Renal pelvis (tissue), 4 donors: ENCODE measurements around the gene NR2E1. TPM values are rescaled to one million over a fixed set of nuclear protein-coding genes. Genes with fewer than 3 reads are reported as not detected.

ENCODE experiments used
- DNase-seq: peaks from one replicate; pipeline ENCODE4 v3.0.0-alpha.2; 2013
- polyA plus RNA-seq, 3 donors: library from polyadenylated mRNA; unstranded; fragments of 120-200 nt; gene quantifications; one replicate each; pipeline ENCODE4 v1.2.1, GENCODE V29; 2013; ENCODE audit not compliant: insufficient read length in 3 of 3

NR2E1 gene
- polyA plus RNA-seq, 3 donors, result not detected

DNA sequence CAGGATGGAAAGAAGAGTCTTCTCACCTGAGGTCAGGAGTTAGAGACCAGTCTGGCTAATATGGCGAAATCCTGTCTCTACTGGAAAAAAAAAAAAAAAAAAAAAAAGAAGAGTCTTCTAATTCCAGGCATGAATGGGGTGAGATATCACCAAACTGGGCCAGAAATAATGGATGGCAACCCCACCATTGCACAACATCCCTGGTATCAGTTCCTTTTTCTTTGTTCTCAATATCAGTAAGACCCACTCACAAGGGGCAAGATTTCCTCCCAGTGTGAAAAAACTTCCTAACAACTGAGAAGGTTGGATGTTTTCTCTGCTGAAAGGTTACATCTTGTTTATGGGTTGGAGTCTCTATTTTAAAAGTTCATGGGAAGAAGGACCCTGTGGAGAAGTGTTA lies 23.6 kb upstream of the NR2E1 start:
- DNase-seq, result no peak

DNA sequence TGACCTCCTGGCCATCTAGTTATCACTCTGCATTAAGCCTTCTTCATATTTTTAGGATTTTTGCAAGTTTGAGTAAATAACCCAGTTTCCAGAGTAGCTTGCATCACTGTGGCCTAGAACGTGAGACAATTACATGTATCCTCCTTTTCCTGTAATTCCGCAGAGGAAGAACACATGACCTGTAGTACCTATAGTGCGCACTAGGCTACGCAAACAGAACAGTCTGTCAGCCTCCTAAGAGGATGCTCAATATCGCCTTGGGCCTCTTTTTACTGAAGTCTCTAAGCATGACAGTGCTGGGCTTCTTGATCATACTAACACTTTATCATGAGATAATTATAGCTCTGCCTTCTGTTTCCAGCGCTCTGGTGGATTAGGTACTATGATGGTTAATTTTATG lies 20.2 kb upstream of the NR2E1 start:
- no peak for DNase-seq

DNA sequence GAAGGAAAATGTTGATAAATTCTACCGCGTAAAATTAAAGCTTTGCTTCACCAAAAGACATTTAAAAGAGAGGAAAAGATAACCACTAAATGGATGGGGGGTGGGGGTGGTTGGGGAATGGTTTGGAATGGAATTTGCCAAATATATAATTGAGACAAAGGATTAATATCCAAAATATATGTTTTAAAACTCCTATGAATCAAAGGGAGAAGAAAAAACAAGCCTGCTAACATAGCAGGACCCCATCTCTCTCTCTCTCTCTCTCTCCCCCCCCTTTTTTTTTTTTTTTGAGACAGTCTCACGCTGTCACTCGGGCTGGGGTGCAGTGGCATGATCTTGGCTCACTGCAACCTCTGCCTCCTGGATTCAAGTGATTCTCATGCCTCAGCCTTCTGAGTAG lies 13.4 kb upstream of the NR2E1 start:
- DNase-seq, result no peak

DNA sequence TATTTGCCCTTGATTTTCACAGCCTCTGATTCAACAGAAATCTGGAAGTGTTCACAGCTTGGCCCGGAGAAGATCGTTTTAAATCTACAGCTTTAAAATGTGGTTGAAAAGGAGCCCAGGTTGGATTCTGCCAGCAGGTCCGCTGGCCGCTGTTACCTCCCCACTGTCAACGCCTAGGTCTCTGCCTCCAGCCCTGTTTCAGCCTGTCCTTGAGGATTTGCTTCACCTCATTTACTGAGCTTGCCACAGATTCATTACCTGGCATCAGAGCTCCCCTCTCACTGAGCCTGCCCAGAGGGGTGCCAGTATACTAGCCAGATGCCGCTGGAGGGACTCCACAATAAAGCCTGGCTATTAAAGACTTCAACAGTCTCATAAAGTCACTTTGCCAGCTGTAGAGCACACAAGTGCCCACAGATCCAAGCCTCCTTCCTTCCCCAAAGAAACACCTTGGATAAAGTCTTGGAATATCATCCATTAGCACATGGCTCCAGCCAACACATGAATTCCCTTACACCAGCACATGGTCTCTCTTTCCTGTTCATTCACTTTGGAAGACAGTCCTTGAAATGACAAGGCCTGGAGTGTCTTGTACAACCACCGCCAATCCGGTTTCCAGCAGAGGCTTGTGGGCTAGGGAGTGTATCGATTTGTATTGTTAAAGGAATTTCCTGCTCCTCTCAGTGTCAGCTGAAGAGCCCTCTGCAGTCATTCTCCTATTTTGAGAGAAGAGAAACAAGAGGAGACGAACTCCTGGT lies 9.5 kb upstream of the NR2E1 start:
- no peak for DNase-seq

DNA sequence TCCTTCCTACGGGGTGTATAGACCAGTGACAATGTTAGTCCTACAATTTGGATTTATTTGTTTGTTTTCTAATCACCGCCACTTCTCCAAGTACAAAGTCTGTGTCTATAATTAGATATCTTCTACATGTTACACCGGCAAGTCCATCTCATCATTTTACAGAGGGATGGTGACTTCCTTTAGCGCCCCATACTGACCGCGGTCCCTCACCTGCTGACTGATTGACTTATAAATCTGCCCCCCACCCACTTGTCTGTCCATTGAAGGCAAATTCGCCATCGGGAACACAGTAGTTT lies 8.9 kb upstream of the NR2E1 start:
- no peak for DNase-seq

DNA sequence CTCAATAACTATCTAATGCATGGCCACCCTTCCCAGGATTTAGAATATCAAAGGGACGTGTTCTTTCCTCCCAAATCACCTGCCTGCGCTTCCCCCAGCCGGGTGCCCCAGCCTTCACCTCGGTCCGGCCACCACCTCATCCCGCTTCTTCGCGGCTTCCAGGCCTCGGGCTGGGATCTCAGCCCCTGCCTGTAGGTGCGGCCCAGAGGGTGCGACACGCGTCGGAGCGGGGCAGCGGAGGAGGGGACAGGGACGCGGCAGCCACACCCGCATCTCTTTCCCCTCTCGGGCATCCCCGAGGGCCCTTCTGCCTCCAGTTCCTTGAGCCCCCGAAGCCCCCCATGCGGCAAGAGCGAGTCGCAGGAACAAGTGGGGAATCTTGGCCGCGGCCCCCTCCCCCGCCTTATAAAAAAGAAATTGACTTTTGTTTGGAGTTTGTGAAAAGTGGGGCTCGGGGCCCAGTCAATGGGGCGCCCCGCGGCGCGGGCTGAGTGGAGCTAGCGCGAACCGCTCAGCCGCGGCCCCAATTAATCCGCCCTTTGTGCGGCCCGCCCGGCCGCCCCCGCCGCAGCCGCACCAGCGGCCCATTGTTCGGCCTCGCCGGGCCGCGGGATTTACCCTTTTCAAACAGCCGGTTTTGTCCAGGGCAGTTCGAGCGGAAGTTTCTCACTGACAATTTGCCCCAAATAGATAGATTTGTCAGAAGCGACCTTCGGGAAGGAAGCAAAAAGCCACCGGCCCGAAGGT lies 8.4 kb upstream of the NR2E1 start:
- no peak for DNase-seq

DNA sequence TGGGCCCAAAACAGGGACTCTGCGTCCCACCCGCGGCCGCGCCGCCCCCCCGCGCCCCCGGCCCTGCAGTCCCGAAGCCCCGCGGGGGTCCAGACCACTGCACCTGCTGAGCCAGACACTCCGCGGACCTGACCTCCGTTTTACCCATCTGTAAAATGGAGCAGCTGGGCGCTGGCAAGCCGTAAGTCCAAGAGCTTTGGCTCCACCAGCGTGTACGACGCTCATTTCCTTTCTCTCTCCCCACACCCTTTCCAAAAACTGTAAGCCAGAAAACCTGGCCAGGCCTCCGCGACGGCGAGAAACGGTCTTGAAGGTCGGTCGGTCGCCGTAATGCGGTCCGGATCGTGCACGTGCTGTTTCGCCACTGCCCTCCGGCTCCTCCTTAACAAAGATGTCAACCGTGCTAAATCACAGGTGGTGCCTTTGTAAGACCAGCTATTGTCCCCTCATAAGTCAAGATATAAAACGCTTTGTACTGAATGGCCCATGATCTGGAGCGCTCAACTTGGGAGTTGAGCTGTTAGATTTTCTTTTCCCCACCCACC lies 7.8 kb upstream of the NR2E1 start:
- DNase-seq, result no peak

DNA sequence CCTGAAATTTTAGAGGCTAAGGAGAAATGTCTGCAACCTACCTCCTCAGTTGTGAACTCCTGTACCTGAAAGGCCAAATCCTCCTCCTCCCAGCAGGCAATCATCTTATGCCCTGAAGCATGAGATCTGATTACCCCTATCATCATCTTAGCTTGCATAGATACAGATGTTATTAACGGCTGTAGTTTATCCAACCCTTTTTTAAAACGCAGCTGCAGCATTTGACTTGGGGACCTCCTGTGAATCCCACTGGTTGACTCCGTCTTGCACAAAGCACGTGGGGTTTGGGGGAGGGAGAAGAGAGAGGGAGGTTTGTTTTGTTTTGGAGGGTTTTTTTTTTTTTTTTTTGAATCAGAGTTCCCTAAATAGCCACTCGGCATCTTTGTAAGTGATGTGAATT lies 5.8 kb upstream of the NR2E1 start:
- DNase-seq, result no peak

DNA sequence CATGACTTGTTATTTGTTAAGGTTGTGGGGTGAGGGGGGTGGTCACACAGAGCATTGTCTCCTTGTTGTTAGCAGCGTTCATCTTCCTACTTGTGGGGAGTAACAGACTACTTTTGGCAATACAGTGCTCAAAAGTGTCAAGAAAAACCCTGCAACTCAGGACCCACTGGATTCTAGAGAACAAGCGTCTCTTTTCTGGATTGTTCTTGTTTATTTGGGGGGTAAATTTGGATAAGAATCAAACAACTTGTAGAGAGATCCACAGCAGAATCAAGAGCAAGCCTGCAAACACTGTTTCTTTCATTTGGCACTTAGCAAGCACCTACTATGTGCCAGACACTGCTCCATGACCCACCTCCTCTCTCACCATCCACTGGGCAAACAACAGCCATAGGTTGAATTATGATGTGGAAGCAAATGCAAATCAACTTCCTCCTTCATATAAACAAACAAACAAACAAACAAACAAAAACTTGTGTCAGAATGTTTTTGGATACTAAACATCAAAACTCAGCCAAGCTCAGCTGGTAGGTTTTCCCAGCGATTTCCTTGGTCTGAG lies 4.0 kb upstream of the NR2E1 start:
- DNase-seq, result no peak

DNA sequence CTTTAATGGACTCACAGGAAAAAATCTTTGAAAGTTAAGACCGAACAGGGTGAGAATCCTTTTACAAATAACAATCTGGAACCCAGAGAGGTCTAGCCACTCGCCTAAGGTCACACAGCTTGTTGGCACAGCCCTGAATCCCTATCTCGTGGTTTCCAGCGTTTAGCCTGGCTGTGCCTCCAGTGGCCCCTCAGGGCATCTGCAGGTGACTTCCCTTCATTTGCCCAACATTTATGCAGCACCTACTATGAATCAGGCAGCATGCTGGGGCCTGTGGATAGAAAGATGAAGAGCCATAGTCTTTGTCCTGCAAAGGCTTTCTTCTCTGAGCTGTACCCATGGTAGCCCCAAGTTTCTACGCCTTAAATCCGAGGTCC lies 2.6 kb upstream of the NR2E1 start:
- no peak for DNase-seq

DNA sequence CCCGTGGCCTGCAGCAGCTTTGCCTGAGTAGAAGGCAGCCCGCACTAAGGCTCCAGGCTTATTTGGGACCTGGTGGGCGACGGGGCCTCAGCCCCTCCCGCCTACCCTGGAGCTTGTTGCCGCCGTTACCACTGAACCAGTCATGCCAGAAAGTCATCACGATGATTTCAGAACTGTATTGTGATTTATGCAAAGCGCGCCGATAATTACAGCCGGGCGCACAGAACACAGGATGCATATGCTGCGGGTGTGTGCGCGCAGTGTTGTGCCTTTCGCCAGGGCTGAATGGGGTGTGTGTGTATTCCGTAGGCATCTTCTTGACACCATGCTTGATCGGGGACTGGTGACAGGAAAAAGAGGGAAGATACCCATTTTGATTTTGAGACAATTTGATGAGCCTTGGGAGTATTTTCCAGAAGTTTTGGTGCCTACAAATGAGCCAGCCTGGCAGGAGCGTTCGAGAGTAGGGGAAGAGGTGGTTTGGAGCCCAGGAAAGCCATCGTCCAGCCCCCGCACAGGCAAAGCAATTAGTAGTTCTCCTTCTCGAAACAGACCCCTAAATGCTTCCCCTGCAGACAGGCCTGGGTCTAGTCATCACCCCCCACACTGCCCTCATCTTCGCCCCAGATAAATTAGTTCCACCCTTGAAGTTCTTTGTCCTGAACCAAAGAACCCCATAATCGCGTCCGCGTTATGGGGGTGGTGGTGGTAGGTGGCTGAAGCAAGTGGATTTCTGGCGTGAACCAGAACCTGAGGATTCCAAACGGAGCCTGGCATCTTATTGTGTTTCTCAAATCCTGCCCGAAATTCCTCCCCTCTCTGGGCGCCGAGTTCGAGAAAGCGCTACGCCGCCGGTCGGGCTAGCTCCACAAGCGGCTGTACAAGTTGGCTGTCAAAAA lies 1.9 kb upstream of the NR2E1 start:
- DNase-seq, result no peak

DNA sequence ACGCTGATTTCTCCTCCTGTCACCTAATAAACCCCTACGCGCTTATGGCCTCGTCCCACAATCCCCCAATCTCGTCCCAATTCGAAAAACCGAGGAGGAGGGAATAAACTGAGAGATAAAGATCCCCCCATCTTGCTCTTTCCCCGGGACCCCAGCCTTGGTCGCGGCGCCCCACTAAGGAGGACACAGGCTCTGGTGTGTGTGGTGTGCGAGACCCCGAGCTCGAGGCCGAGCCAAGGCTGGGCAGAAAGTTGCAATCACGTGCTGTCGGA lies 1.3 kb upstream of the NR2E1 start:
- no peak for DNase-seq

DNA sequence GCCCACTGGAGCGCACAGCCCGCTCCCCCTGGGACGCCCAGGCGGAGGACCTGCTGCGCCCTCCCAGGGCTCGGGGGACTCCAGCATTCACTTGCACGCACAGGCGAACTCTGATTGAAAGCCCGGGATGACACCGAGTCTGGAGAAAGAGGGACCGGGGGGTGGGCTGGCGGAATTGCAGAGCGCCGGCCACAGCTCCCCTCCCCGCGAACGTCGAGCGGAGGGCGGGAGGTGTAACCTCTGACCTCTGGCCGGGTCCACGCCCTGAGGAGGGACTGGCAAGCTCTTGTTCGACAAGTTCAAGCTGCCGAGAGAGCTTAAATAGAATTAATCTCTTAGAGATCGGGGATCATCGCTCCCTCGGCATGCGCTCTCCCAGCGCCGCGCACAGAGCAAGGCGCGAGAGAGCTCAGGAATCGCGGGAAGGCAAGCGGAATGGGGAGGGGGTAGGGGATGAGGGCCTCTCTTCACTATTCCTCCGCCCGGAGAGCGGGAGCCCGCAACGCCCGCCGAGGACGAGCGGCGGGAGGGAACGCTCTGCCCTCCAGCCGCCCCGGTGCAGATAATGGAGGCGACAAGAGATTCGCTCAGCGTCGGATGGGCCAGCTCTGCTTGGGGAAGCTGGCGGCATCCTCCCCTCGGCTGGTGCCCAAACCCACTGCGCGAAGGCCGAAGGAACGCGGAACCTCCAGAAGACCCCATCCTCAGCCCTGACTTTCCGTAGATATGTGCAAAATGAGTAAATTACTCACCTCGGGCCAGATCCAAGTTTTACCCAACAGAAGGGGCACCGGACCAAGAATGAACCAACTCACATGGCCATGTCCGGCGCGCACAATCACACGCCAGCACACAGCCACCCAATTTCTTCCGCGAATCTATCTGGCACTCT lies 761 bp upstream of the NR2E1 start:
- no peak for DNase-seq

DNA sequence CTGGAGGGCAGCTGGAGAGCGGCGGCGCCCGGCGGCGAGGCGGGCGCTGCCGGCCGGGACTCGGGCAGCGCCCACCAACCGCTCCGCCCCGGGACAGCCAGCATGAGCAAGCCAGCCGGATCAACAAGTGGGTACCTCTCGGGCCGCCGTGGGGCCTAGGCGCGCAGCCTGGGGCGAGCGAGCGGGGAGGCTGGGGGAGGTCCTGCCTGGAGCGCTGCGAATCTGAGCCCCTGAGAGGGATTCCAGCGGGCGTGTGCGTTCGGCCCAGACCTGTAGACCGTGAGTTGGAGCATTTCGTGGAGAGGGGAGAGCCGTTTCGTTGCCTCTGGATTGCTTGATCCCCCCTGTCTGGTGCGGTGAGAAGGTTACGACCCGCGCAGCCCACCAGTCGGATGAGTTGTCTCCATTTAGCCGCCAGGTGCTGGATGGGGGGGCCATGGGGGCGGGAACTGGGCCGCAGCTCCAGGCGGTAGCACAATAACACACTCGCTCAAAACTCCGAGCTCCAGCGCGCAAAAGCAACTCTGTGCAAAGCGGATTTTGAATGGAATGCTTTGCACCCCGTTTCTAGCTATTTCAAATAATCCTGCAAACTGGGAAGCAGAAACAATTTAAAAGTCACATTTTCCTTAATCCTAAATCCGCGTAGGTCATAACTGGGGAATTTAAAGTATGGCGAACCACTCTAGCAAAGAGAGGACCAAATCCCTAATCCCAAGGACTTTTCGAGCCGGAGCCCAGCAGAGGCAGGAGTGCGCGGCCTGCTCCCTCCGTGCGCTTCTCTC lies 1.0 kb downstream of the NR2E1 start:
- no peak for DNase-seq

DNA sequence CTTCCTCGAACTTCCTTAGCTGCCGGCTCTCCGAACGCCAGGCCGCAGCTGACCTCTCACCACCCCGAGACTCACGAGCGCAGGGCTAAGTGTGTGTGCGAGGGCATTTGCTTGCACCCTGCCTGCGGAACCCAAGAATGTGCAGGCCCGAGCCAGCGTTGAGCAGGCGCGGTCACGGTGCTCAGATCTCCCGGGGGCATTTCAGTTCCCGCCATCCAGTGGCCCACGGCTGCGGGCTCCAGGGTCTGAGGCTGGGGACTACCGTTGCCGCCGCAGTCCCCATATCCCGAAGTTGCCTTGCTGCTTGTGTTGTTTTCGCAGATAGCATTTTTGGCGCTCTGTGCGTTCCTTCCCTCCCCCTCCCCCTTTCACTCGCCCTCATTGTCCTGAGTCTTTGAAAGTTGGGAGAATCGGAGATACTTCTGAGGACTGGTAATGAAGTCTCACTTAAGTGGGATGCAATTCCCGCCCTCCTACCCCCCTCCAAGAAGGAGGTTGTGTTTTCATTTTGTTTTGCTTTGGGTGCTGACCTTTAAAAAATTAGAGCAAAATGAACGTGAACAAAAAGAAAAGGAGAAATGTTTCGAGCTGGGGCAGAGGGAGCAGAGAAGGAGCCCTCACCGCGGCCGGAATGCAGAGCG lies 1.7 kb downstream of the NR2E1 start:
- DNase-seq, result no peak

DNA sequence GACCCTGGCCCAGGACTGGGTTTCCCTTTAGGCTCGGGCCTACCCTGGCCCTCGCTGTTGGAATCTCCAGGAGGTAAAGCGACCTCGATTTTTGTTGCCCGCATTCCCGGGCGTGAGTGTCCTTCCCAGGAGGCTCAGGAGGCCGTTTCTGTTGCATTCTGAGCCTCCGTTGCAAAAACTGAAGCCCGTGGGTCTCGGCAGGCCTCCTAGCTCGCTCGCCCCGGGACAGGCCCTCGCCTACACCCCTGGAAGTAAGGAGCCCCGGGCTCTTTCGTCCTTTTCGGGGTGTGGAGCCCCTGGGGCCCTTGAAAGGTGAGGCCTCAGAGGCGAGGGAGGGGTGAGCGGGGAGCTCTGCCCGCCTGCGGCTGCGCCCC lies 2.3 kb downstream of the NR2E1 start:
- DNase-seq, result no peak

DNA sequence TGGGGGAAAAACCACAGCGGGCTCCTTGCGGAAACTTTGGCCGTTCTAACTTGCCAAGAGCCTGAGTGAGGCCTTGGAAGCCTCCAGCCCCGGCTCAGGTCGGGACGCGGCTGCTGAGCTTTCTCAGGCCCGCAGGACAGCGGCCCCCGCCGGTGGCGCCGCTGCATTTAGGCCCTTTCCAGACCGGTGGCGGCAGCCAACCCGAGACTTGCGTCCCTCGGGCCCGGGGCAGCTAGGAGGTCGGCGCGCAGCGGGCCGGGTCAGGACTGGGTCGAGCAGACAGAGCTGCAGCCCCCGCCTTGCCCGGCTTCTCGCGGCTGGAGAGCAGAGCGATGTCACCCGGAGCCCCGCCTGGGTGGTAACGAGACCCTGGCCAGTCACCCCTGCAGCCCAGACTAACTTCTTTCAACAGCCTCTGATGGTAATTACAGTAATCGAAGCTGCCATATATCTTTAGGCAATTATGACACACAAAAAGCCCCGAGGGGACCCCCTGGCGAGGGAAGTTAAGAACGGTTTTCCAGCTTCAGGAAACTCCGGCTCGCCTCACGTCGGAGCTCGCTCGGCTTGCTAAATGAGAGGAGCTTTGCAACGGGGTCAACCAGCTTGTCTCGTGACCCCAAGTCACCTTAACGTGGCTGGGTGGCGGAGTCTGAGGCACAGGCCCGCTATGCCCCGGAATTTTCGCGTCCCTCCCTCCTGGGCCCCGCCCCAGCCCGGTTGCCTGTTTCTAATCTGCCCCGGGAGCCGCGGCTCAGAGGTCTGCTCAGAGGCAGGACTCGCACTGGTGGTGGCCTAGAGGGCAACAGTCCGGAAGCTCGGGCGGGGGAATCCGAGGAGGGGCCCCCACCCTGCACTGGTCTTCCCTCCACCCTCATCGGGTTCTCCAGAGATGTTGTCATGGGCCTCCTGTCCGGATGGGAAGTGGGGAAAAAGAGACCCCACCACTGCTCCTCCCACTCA lies 3.0 kb downstream of the NR2E1 start:
- DNase-seq, result no peak

DNA sequence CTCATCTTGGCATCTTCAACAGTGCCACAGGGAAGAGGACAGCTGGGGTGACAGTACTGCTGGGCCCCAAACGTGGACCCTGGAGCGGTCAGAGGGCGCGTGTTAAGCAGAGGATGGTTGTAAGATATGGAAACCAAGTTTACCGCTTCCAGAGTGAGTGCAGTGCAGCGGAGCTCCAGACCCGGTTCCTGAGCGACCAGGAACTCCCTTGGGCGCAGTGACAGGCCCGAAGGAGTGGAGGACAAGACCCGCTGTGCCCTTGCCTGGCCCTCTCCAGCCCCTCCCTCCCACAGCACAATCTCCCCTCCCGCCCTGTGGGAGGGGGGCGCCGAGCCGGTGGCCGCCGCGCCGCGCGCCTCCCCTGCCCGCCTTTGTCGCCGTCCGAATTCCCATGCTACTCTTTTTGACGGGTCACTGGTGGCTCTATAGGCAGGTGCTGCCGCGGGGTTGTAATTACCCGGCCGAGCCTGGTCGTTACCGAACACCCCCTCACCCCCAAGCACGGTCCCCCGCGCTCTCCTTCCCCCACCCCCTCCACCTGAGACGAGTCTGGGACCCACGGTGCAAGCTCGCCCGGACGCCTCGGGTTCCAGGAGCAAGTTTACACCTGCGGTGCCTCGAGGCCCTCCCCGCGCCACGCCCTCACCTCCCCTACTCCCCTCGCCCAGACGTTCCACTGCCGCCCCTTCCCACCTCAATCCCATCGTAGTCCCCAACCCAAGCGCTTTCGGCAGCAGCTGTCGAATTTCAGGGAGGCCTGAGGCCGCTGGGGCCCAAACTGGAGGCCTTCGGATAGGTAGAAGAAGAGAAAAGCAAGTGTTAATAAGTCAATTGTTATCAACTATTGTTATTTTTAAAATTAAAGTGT lies 3.9 kb downstream of the NR2E1 start:
- DNase-seq, result no peak
